HepG2 (cell line): ENCODE results near the gene ZNF37A. TPM values are rescaled to one million over a fixed set of nuclear protein-coding genes. Genes with fewer than 3 reads are reported as not detected.
A peak's percentile ranks its signal among the peaks of the same experiment; 100 is the strongest.

Experiments used
- ARNTL ChIP-seq: sonication (generic); formaldehyde crosslinking; IDR thresholded peaks from 2 replicates; pipeline ENCODE4 v1.4.0; 2020; ENCODE audit warnings: mild to moderate bottlenecking, missing genetic modification reagents
- ELF4 ChIP-seq: sonication (generic); formaldehyde crosslinking; IDR thresholded peaks from 2 replicates; pipeline ENCODE4 v1.5.0; 2020; ENCODE audit warnings: missing genetic modification reagents, mild to moderate bottlenecking, moderate library complexity, borderline replicate concordance
- FOSL2 ChIP-seq: sonication (generic); formaldehyde crosslinking; IDR thresholded peaks from 2 replicates; pipeline ENCODE4 v1.4.0; 2020; ENCODE audit warnings: missing genetic modification reagents
- FOXA3 ChIP-seq: IDR thresholded peaks from 2 replicates; pipeline ENCODE4 v1.6.1; 2016; ENCODE audit warnings: missing genetic modification reagents, missing compliant biosample characterization
- KDM1A ChIP-seq: IDR thresholded peaks from 2 replicates; pipeline ENCODE4 v1.6.1; 2016; ENCODE audit warnings: missing compliant biosample characterization
- MEIS1 ChIP-seq: sonication (generic); formaldehyde crosslinking; IDR thresholded peaks from 2 replicates; pipeline ENCODE4 v1.9.0; 2021; ENCODE audit warnings: mild to moderate bottlenecking, missing genetic modification reagents, moderate library complexity, borderline replicate concordance
- MTA3 ChIP-seq: sonication (generic); formaldehyde crosslinking; IDR thresholded peaks from 2 replicates; pipeline ENCODE4 v1.4.0; 2020; ENCODE audit warnings: missing genetic modification reagents
- PCBP1 ChIP-seq: fragments of 200-400 bp; formaldehyde crosslinking; IDR thresholded peaks from 2 replicates; pipeline ENCODE4 v1.6.1; 2017; ENCODE audit warnings: mild to moderate bottlenecking, low read depth, low read length, borderline replicate concordance
- PHF20 ChIP-seq: sonication (generic); formaldehyde crosslinking; IDR thresholded peaks from 2 replicates; pipeline ENCODE4 v1.5.0; 2020; ENCODE audit warnings: mild to moderate bottlenecking, missing genetic modification reagents
- RARA ChIP-seq: IDR thresholded peaks from 2 replicates; pipeline ENCODE4 v1.6.1; 2016; ENCODE audit warnings: missing genetic modification reagents, missing compliant biosample characterization
- RCOR2 ChIP-seq: IDR thresholded peaks from 2 replicates; pipeline ENCODE4 v1.6.1; 2016; ENCODE audit warnings: missing biosample characterization, missing genetic modification reagents
- RFXAP ChIP-seq: sonication (generic); formaldehyde crosslinking; IDR thresholded peaks from 2 replicates; pipeline ENCODE4 v1.4.0; 2020; ENCODE audit warnings: missing genetic modification reagents, borderline replicate concordance
- SNAPC2 ChIP-seq: sonication (generic); formaldehyde crosslinking; IDR thresholded peaks from 2 replicates; pipeline ENCODE4 v1.8.1; 2022; ENCODE audit warnings: mild to moderate bottlenecking, missing genetic modification reagents
- SP140L ChIP-seq: sonication (generic); formaldehyde crosslinking; IDR thresholded peaks from 2 replicates; pipeline ENCODE4 v1.4.0; 2020; ENCODE audit warnings: missing genetic modification reagents, borderline replicate concordance
- SRY ChIP-seq: sonication (generic); formaldehyde crosslinking; IDR thresholded peaks from 2 replicates; pipeline ENCODE4 v1.8.0; 2022; ENCODE audit warnings: mild to moderate bottlenecking, missing genetic modification reagents
- TCF7 ChIP-seq: sonication (generic); IDR thresholded peaks from 2 replicates; pipeline ENCODE4 v1.6.1; 2016; ENCODE audit warnings: antibody characterized with exemption, low read depth
- THAP11 ChIP-seq: IDR thresholded peaks from 2 replicates; pipeline ENCODE4 v1.6.1; 2016; ENCODE audit warnings: missing biosample characterization, missing genetic modification reagents
- WIZ ChIP-seq: sonication (generic); formaldehyde crosslinking; IDR thresholded peaks from 2 replicates; pipeline ENCODE4 v1.5.1; 2020; ENCODE audit warnings: mild to moderate bottlenecking, missing genetic modification reagents
- ZFP36L1 ChIP-seq: sonication (generic); formaldehyde crosslinking; IDR thresholded peaks from 2 replicates; pipeline ENCODE4 v1.8.0; 2022; ENCODE audit warnings: mild to moderate bottlenecking, missing genetic modification reagents, moderate library complexity
- ZMYM2 ChIP-seq: sonication (generic); formaldehyde crosslinking; IDR thresholded peaks from 2 replicates; pipeline ENCODE4 v1.8.0; 2022; ENCODE audit warnings: mild to moderate bottlenecking, missing genetic modification reagents
- ZNF138 ChIP-seq: sonication (generic); formaldehyde crosslinking; IDR thresholded peaks from 2 replicates; pipeline ENCODE4 v1.5.0; 2020; ENCODE audit warnings: mild to moderate bottlenecking, low read depth, missing genetic modification reagents
- ZNF589 ChIP-seq: sonication (generic); formaldehyde crosslinking; conservative IDR thresholded peaks from 2 replicates; pipeline ENCODE4 v1.8.0; 2022; ENCODE audit warnings: mild to moderate bottlenecking, moderate library complexity, missing genetic modification reagents
- ZNF629 ChIP-seq: sonication (generic); formaldehyde crosslinking; conservative IDR thresholded peaks from 2 replicates; pipeline ENCODE4 v1.5.0; 2020; ENCODE audit warnings: missing genetic modification reagents
- ZNF691 ChIP-seq: sonication (generic); formaldehyde crosslinking; IDR thresholded peaks from 2 replicates; pipeline ENCODE4 v1.4.0; 2020; ENCODE audit warnings: missing genetic modification reagents, low read depth, mild to moderate bottlenecking, borderline replicate concordance
- ZNF737 ChIP-seq: sonication (generic); formaldehyde crosslinking; IDR thresholded peaks from 2 replicates; pipeline ENCODE4 v1.5.0; 2020; ENCODE audit warnings: missing genetic modification reagents, mild to moderate bottlenecking, borderline replicate concordance
- ZNF747 ChIP-seq: sonication (generic); formaldehyde crosslinking; IDR thresholded peaks from 2 replicates; pipeline ENCODE4 v1.8.1; 2023; ENCODE audit warnings: missing genetic modification reagents, mild to moderate bottlenecking, borderline replicate concordance
- ZSCAN31 ChIP-seq: sonication (generic); formaldehyde crosslinking; IDR thresholded peaks from 2 replicates; pipeline ENCODE4 v1.5.0; 2020; ENCODE audit warnings: low read depth, mild to moderate bottlenecking, missing genetic modification reagents
- ZSCAN5A ChIP-seq: sonication (generic); formaldehyde crosslinking; IDR thresholded peaks from 2 replicates; pipeline ENCODE4 v1.8.0; 2022; ENCODE audit warnings: mild to moderate bottlenecking, missing genetic modification reagents, borderline replicate concordance
- polyA plus RNA-seq, 8 experiments: library from polyadenylated mRNA; depleted of rRNA in 3 of 8; stranded (reverse) in 7 of 8; unstranded in 1 of 8; fragments of >200 nt; fragmentation: Illumina TruSeq in 4 of 8; extraction: Trizol in 4 of 8; gene quantifications; 2 replicates each; pipeline versions ENCODE4 v1.2.1 to v1.2.3, GENCODE V29; 2011 to 2016; ENCODE audit warnings: low read depth in 4 of 8, missing spikeins in 1 of 8, mixed read lengths in 1 of 8; ENCODE audit not compliant: insufficient read depth in 1 of 8
- total RNA-seq, 5 experiments: library from RNA; depleted of rRNA; stranded (reverse); fragments of >200 nt; fragmentation: Illumina TruSeq; extraction: Trizol; gene quantifications; 2 replicates each; pipeline ENCODE4 v1.2.3, GENCODE V29; 2016; ENCODE audit warnings: low read depth in 1 of 5
- TF ChIP-seq, protein P1 (sequence below): sonication (generic); formaldehyde crosslinking; IDR thresholded peaks from 2 replicates; pipeline ENCODE4 v1.5.0; 2020; ENCODE audit warnings: missing genetic modification reagents
- TF ChIP-seq, protein P2 (sequence below): fragments of 450-650 bp; IDR thresholded peaks from 2 replicates; pipeline ENCODE4 v1.6.1; 2017

ZNF37A gene
- total and polyA plus RNA-seq, 2 of the 13 experiments (the other 11 are each of a cell fraction or from before 2014, with no cell fraction given), result 8.0 to 12.6 TPM

DNA sequence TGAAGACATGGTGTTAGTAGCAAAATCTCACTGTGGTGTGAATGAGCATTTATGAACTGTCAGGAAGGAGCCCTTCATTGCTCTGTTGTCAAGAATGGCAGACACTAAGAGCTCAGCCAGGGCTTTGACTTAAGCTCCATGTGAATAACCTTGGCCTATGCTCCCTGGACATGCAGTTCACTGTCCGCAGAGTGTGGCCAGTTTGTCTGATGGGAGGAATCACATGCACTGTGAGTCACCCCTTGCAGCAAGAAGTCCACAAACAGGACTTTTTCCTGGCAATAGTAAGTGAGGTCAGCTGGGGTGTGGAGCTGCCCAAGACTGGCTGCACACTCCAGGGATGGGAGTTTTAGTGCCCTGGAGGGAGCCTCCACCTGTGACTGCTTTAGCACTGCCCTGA is 49.5 kb downstream of the ZNF37A start (continued):
- peak; percentile 25; the same call in 1 of the 2 replicates for TF ChIP-seq TCF7
- TF ChIP-seq, protein P1, sequence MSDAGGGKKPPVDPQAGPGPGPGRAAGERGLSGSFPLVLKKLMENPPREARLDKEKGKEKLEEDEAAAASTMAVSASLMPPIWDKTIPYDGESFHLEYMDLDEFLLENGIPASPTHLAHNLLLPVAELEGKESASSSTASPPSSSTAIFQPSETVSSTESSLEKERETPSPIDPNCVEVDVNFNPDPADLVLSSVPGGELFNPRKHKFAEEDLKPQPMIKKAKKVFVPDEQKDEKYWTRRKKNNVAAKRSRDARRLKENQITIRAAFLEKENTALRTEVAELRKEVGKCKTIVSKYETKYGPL (CRISPR knock-in tag), result no peak
- peak; percentile 38; the same call in 1 of the 2 replicates for TF ChIP-seq MEIS1
- peak; percentile 98 for TF ChIP-seq FOSL2 (CRISPR knock-in tag)
- TF ChIP-seq KDM1A (CRISPR knock-in tag), result no peak
- TF ChIP-seq FOXA3 (CRISPR knock-in tag), result peak; percentile 70
- peak; percentile 62; the same call in 1 of the 2 replicates for TF ChIP-seq ZFP36L1 (CRISPR knock-in tag)
- peak; percentile 92 for TF ChIP-seq RARA (CRISPR knock-in tag)
- TF ChIP-seq THAP11 (CRISPR knock-in tag), result peak; percentile 68
- TF ChIP-seq ZSCAN31 (CRISPR knock-in tag), result no peak
- TF ChIP-seq SRY (CRISPR knock-in tag), result no peak
- no peak for TF ChIP-seq ZNF138 (CRISPR knock-in tag)
- TF ChIP-seq MTA3, result no peak
- no peak for TF ChIP-seq RFXAP
- no peak for TF ChIP-seq ZNF747 (CRISPR knock-in tag)
- TF ChIP-seq, protein P2, sequence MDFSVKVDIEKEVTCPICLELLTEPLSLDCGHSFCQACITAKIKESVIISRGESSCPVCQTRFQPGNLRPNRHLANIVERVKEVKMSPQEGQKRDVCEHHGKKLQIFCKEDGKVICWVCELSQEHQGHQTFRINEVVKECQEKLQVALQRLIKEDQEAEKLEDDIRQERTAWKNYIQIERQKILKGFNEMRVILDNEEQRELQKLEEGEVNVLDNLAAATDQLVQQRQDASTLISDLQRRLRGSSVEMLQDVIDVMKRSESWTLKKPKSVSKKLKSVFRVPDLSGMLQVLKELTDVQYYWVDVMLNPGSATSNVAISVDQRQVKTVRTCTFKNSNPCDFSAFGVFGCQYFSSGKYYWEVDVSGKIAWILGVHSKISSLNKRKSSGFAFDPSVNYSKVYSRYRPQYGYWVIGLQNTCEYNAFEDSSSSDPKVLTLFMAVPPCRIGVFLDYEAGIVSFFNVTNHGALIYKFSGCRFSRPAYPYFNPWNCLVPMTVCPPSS, result no peak
- TF ChIP-seq WIZ (CRISPR knock-in tag), result no peak
- TF ChIP-seq ZSCAN5A (CRISPR knock-in tag), result no peak
- TF ChIP-seq ARNTL (CRISPR knock-in tag), result peak; percentile 62; the same call in 1 of the 2 replicates
- no peak for TF ChIP-seq PCBP1
- peak; percentile 63; the same call in 1 of the 2 replicates for TF ChIP-seq ZNF691 (CRISPR knock-in tag)
- TF ChIP-seq ZNF737 (CRISPR knock-in tag), result no peak
- no peak for TF ChIP-seq SNAPC2 (CRISPR knock-in tag)
- no peak for TF ChIP-seq SP140L
- no peak for TF ChIP-seq ZNF589
- no peak for TF ChIP-seq ELF4 (CRISPR knock-in tag)
- no peak for TF ChIP-seq ZNF629 (CRISPR knock-in tag)
- TF ChIP-seq ZMYM2, result peak; percentile 71; the same call in 1 of the 2 replicates
- 0 out of 2 replicates have a peak, but pooled peaks have one; percentile 32 for TF ChIP-seq RCOR2 (CRISPR knock-in tag)
- TF ChIP-seq PHF20 (CRISPR knock-in tag), result no peak
